IPS DF 4.7 (cell line): ENCODE measurements around the gene FHAD1.
A peak's percentile ranks its signal among the peaks of the same experiment; 100 is the strongest.
"Not testable (repeated sequence)": the region's sequence is repeated elsewhere in the genome, so short reads cannot be mapped to it uniquely, and the experiment has no call there.

Experiments
- DNase-seq: peaks from one replicate; pipeline ENCODE4 v3.0.0-alpha.2; 2013; ENCODE audit warnings: low spot score; ENCODE audit errors: extremely low read depth

The FHAD1 gene

DNA sequence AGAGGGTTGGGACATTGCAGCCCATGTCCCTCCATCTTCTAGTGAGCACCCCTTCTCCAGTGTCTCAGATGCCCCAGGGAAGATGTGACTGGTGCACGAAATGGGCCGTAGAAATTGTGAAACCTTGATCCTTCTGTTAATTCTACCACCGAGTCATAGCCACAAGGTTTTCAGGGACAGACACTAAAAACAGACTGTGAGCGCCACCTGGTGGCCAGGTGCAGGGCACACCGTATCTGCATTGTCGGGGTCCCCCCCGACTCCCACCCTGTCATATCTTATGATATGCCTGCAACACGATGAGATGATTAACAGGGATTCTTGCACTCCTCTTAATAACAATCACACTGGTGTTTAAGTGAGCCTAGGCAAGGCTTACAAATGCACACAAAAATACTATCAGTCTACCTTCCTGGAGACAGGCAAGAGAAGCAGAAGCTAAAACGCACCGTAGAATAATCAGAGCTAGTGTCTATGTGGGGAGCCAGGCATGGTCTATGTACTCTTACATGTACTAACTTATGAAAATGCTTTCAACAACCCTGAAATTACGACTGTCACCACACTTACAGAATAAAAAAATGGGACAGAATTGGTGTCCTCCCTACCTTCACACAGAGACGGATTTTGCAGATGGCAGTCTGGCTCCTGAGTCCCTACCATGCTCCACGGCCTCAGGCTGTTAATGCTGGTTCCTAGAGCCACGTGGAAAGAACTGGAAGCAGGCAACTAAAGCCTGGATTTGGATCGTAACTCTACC, 57.9 kb downstream of the FHAD1 start:
- DNase-seq, result peak; percentile 46

DNA sequence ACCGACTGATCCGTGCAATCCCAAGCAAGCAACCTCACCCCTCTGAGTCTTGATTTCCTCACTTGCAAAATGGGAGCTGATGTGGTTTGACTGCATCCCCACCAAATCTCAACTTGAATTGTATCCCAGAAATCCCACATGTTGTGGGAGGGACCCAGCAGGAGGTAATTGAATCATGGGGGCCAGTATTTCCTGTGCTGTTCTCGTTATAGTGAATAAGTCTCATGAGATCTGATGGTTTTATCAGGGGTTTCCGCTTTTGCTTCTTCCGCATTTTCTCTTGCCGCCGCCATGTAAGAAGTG, 58.4 kb downstream of the FHAD1 start:
- DNase-seq, result no peak

DNA sequence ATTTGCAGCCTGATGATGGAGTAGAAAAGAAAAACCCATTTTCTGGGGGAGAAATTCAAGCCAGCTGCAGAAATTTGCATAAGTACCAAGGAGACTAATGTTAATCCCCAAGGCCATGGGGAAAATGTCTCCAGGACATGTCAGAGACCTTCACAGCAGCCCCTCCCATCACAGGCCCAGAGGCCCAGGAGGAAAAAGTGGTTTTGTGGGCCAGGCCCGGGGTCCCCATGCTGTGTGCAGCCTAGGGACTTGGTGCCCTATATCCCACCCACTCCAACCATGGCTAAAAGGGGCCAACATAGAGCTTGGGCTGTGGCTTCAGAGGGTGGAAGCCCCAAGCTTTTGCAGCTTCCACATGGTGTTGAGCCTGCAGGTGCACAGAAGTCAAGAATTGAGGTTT, 59.3 kb downstream of the FHAD1 start:
- DNase-seq, result not testable (repeated sequence)

DNA sequence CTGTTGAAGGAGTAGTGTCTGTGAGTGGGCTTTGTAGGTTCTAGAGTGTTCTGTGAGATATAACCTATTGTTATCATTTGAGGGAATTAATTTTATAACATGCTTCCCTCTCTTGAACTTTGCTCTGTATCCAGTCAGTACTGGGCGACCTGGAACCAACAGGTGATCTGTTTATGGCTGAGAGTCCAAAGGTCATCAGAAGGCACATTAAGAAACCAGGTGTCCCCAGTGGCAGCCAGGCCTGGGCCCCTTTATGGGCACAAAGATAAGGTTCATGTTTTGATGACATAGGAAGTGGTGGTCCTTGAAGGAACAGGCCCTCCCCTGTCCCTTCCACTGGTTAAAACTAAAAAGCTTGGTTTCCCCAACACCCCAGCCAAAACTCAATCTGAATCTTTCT, 61.1 kb downstream of the FHAD1 start:
- no peak for DNase-seq

DNA sequence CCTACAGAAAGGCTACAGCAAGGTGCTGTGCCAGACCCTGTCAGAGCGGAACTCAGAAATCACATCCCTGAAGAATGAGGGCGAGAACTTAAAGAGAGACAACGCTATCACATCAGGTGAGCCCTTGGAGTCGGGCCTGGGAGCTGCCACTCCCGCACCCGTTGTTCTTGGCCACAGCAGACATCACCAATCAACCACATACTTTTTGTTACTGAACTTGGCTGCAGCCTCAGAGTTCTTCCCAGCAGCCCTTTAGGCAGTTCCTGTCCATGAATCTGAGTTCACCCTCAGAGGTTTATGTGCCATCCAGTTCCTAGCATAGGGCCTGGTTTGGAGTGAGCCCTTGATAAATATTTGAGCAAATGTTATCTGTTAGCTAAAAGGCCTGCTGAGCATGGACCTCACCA, 61.6 kb downstream of the FHAD1 start:
- no peak for DNase-seq

DNA sequence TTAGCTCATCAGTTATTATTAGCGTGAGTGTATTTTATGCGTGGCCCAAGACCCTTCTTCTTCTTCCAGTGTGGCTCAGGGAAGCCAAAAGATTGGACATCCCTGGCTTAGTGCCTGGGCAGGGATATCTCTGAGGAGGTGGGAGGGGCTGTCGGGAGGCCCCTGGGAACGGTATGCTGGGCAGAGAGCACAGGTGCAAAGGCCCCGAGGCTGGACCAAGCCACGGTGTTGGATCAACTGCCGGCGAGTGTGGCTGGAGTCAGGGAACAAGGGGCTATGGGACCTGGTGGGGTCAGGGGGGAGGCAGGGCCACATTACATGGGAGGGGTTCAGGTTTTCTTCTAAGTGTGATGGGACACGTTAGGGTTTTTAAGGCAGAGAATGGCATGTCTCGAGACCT, 62.7 kb downstream of the FHAD1 start:
- DNase-seq, result no peak

DNA sequence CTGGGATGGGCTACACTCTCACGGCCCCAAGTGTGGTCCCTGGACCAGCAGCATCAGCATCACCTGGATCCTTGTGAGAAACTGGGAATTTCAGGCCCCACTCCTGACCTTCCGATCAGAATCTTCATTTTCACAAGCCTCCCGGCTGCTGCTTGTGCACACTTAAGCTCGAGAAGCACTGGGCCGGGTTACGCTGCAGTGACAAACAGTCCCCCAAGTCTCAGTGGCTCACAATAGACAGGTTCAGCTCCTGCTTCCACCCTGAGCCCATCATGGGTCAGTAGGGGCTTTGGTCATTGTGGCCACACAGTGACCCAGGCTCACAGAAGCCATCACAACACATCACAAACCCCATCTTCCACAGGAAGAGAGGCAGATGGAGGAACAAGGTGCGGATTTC, 63.5 kb downstream of the FHAD1 start:
- no peak for DNase-seq

DNA sequence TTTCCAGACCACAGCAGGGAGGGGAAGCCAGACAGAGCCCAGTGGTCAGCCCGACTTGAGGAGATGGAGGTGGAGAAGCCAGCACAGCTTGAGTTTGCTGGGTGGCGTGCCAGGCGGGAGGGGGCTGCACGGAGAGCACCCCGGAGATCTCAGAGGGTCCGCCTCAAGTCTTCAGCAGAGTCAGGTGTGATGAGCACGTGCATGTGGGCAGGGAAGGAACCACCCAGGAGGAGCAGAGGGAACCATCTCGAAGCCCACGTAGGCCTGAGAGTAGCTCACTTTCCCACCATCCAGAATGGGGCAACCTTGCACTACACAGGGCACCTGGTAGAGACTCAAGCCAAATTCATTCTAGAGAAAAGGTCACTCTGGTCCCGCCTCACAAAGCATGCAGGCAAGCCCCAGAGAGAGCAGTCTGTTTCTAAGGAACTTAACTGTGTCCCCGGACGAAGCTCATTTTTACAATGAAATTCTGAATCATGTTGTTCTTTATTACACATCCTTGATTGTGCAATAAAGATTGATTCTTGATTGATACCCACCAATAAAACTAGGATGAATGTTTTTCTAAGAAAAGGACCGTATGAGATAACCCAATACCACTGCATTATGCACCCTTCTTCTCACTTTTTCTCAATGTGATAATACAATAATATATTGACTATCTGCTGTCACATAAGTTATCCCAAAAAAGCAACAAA, 64.2 kb downstream of the FHAD1 start:
- DNase-seq, result no peak

DNA sequence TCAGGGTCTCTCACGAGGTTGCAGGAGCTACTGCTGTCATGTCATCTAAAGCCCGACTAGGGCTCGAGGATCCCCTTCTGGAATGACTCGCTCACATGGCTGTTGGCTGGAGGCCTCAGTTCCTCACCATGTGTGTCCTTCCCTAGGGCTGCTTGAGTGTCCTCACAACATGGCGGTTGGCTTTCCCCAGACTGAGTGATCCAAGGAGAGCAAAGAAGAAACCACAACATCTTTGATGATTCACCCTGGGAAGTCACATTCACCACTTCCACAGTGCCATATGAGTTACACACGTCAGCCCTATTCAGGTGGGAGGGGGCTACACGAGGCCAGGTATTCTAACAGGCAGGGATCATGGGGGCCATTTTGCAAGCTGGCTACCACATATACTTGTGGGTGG, 64.9 kb downstream of the FHAD1 start:
- DNase-seq, result no peak

DNA sequence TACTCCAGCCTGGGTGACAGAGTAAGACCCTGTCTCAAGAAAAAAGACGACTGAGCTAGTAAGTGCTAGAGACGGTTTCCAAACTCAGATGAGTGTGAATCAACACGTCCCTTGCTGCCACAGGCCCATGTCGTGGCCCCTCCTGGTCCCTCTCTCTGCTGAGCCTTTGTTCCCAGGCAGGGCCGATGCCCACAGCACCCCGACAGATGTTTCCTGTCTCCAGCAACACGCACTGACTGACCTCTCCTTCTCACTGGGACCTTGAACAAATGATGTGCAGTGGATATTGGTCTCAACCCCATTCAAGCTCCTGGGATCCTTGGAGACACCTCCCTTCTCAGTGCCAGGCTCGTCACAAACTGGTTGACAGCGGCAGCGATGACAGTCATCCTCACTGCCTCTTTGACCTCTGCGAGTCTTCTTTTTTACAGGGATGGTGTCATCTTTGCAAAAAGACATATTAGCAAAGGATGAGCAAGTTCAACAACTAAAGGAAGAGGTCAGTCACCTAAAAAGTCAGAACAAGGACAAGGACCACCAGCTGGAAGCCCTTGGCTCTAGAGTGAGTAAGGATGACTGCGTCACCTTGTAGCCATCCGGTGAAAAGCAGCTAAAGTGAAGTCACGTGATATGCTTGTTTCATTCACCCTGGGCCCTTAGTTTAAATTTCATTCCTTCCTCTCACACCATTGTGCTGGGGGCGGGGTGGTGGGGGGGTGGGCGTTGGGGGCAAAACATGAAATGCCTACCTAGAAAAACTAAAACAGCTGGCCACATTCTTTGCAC, 65.8 kb downstream of the FHAD1 start:
- no peak for DNase-seq

DNA sequence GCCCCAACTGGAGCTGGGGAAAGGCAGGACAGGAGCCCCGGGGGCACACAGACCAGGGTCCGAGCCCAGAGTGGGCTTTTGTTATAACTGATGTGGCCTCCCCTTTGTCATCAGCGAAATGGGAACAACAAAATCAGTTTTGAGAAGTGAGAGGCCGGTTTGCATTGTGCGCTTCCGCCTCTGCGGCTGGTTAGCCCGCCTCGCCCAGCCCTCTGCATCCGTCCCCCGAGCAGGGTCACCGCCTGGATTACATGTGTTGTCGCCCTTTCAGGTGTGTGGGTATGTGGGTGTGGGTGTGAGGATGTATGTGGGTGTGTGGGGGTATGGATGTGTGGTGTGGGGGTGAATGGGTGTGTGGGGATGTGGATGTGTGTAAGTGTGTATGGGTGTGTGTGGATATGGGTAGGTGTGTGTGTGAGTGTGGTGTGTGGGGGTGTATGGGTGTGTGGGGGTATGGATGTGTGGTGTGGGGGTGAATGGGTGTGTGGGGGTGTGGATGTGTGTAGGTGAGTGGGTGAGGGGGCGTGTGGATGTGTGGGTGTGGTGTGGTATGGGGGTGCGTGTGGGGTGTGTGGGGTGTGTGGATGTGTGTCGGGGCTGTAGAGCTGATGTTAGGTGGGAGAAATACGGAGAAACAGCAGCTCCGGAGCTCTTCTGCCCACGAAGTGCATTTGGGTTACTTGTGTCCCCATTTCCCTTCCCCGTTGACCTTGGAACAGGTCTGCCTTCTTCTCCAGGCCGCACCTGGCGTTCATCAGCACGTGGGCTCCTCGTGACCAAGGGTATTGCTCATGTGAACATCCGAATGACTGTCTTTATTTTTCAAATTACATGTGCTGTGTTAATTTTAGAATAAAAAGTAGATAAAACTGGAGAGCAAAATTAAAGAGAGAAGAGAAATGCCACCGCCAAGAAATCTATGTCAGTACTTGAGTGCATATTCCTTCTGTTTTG, 67.6 kb downstream of the FHAD1 start:
- no peak for DNase-seq

DNA sequence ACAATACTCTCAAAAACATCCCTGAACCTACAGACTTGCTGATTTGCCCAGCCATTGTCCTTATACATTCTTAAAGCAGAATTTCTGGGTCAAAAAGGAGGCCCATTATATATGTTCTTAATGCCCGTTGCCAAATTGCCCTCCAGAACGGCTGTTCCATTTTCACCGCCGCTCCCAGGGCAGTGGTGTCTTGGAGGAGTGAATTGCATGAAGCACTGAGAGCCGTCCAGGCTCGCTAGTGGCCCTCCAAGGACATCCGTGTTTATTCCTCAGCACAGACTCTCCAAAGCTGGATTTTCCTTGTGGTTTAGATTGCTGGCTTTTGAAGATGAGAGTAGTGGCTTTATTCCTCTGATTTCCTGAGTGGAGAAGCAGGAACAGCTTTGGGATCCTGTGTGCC, 68.8 kb downstream of the FHAD1 start:
- DNase-seq, result no peak

DNA sequence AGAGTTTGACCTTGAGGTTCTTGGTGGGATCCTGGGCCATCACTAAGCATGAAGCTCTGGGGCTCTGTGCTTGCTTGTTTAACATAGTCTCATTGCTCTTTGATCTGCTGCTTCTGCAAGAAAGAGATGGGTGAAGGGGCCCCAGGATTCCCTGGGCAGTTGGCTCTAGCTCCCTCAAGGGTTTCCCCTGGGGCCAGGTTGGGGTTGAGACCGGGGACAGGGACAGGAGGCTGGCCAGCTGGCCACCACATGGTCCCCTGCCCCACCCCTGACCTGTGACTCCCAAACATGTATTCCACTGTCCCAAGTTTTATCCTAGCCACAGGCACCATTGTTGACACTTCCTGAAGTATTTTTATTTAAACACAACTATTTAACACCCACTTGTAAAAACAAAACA, 69.5 kb downstream of the FHAD1 start:
- DNase-seq, result no peak

DNA sequence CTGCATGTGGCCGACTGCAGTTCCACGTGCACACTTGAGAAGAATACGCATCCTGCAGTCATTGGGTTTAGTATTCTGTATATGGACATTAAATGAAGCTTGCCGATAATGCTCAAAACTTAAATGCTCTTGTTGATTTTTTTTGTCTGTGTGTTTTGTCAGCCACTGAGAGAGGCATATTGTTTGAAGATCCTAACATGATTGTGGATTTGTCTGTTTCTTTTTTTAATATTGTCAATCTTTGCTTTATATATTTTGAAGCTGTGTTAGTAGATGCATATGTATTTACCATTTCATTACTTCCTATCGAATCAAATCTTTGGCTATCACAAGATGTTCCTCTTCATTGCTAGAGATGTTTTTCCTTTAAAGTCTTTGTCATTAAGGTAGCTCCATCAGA, 73.2 kb downstream of the FHAD1 start:
- no peak for DNase-seq

DNA sequence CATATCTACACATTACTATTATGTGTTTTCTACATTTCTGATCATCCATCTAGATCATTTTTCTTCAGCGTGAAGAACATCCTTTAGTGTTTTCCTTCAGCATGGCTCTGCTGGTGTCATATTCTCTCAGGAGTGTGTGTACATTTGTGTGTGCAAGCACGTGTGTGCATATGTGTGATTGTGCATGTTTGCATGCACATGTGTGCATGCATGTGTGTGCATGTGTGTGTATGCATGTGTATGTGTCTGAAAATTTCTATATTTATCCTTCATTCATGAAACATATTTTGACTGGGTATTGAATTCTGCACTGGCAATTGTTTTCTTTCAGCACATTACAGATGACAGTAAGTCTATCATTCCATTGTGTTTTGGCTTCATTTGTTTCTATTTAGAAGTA, 74.6 kb downstream of the FHAD1 start:
- DNase-seq, result no peak

DNA sequence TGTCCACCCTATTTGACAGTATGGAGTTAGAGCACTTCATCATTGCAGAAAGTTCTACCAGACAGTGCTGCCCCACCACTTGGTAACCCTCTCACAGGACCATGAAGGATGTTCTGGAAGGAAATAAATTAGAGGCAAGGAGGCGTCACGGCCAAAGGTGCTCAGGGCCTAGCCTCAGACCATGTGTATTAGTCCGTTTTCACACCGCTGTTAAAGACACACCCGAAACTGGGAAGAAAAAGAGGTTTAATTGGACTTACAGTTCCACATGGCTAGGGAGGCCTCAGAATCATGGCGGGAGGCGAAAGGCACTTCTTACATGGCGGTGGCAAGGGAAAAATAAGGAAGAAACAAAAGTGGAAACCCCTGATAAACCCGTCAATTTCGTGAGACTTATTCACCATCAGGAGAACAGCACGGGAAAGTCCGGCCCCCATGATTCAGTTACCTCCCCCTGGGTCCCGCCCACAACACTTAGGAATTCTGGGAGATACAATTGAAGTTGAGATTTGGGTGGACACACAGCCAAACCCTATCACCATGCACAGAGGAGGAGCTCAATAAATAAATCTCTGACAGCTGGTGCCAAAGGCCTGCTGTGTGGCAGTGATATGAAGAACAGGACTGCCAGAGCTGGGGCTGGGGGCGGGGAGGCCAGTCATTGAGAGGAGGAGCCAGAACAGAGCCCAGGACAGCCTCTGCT, 75.8 kb downstream of the FHAD1 start:
- no peak for DNase-seq

DNA sequence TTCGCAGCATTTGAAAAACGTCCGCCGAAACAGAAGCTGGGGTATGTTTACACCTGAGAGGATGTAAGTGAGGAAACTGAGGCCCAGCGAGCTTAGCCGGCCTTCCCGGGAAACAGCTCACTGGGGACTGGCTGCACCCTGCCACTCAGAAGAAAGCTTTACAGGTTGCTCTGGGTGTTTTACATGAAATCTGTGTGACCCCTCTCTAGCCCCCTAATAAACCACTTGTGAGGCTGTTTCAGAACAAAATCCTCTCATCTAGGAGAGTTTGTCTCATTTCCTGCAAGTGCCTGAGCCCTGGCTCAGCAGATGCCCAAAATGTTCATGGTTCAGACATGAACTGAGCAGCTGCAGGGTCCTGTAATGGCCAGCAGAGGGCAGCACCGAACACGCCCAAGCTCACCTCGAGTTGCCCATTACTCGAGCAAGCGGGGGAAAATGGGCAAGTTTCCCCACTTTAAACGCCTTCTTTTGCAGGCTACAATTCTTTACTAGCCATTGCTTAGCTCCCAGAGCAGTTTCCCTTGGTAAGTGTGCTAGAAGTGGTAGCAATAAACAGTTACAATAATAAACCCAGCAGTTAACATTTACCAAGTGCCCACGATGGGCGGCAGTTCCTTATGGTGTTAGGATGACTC, 76.4 kb downstream of the FHAD1 start:
- DNase-seq, result peak; percentile 30

DNA sequence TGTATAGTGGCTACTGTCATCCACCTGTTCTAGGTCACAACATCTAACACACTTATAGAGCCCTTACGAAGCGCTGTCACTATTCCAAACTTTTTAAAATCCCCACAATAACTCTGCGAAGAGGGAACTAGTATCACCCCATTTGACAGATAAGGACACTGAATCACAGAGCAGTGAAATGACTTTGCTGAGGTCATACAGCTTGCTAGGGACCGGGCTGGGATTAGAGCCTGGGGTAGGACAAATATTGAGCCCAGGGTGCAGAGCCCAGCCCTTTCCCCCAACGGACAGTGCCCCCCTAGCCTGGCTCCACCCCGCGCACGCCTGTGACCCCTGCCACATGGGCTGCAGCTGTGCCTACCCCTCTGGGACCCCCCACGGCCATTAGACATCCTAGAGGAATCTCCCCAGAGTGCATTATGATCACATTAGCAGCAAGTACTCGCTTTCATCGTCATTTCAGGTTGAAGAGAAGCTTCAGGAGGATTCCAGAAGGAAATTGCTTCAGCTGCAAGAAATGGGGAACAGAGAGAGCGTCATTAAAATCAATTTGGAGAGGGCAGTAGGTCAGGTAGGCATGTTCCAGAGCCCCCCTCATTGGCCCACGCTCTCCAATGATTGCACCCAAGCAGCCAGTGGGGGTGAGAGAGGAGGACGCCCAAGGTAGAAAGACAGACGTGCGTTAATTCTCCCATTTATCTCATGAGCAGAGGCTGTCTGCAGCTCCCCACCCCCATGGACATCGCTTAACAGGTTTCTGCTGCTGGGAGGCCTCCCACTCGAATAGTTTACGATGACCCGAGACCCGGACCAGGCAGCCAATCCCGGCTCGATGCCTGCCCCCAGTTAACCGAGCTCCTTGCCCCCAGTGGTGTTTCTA, 77.2 kb downstream of the FHAD1 start:
- no peak for DNase-seq

DNA sequence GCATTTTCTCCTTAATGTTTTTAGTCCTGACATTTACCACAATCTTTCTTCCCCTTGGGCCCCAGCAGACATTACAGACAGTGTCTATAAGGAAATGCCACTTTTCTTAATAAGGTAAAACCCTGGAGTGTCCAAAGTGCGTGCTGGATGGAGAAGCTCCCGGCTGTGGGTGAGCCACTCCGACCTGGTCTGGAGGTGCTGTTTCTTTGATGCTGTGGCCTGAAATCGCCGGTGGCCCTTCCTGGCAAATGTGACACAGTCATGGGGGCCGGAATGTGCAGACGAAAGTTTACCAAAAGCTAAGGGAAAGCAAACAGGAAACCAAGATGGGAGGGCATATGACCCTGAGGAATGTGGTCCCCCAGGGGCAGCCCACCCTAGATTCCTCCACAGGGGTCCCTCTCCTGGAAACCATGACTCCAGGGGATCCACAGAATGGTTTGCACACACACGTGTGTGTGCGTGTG, 77.9 kb downstream of the FHAD1 start:
- DNase-seq, result no peak
